ENCODE data around the gene DENND11. TPM values are rescaled to one million over a fixed set of nuclear protein-coding genes. Genes with fewer than 3 reads are reported as not detected.

The DENND11 gene
- total and polyA plus RNA-seq, 10 of the 15 experiments (the other 5 are each of a cell fraction or from before 2014, with no cell fraction given) = 2.7 to 47.0 (median 26.6) TPM

DNA sequence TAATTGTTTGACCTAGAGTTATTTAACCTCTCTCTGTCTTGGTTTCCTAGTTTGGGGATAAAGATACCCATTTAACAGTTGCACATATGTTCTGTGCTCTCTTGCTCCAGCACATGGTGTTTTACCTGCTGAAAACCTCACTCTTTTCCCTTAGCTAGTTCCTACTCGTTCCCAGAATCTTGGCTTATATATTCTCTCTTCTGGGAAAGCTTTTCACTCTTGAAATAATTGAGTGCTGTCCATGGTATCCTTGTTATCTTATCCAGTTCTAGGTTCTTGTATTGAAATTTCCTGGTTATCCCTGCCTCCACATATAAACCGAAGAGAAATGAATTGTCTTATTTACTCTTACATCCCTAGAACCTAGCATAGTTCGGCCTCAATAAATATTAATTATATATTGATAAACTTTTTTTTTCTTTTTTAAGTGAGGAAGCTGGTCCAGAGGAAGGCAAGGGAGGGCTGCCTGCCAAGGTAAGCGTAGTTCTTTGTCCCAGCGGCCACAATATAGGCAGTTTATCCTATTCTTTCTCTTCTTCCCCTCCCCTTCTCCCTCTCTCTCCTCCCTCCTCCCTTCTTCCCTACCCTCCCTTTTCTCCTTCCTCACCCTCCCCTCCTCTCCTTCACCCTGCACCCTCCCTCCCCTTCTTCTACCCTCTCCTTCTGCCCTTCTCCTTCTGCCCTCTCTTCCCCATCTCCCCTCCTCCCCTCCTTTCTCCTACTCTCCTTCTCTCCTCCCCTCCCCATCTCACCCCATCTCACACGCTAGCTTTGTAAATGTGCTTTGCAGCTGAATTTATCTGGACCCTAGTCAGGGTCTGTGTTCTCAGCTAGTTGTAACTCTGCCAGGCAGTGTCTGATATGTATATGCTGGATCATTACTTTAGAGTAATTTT is 14.1 kb upstream of the DENND11 start:
- CTCF ChIA-PET = interaction anchor here (1.0 to 2.5 kb wide), 7 partner anchors 10 to 62 kb away, joined by 3 to 12 read pairs (median 4); partner anchors contain the start of gene SSBP1
- TF ChIP-seq BRCA1 (IDR thresholded peaks at IDR 0.05; ENCODE audit: low read depth, low read length) (no peak), ZNF274 (IDR thresholded peaks at IDR 0.05; ENCODE audit: insufficient read depth, insufficient read length) (no peak), NFIC (IDR thresholded peaks at IDR 0.05; ENCODE audit: low read depth, low read length) (no peak), MTA2 (IDR thresholded peaks at IDR 0.05; ENCODE audit: low read depth) (no peak)
- TF ChIP-seq, protein P1, sequence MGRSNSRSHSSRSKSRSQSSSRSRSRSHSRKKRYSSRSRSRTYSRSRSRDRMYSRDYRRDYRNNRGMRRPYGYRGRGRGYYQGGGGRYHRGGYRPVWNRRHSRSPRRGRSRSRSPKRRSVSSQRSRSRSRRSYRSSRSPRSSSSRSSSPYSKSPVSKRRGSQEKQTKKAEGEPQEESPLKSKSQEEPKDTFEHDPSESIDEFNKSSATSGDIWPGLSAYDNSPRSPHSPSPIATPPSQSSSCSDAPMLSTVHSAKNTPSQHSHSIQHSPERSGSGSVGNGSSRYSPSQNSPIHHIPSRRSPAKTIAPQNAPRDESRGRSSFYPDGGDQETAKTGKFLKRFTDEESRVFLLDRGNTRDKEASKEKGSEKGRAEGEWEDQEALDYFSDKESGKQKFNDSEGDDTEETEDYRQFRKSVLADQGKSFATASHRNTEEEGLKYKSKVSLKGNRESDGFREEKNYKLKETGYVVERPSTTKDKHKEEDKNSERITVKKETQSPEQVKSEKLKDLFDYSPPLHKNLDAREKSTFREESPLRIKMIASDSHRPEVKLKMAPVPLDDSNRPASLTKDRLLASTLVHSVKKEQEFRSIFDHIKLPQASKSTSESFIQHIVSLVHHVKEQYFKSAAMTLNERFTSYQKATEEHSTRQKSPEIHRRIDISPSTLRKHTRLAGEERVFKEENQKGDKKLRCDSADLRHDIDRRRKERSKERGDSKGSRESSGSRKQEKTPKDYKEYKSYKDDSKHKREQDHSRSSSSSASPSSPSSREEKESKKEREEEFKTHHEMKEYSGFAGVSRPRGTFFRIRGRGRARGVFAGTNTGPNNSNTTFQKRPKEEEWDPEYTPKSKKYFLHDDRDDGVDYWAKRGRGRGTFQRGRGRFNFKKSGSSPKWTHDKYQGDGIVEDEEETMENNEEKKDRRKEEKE (IDR thresholded peaks at IDR 0.05) = no peak
- ATAC-seq (no peak), FAIRE-seq (no peak), DNase-seq (ENCODE audit: low read depth, low spot score) (no peak)
- RAD21 ChIA-PET (ENCODE audit: unreplicated experiment) = interaction anchor here (1.2 kb wide), 1 partner anchor 66 kb away, joined by 3 read pairs; no protein-coding TSS in a partner anchor
- Histone ChIP-seq H3K79me2 (ENCODE audit: control insufficient read depth, insufficient read depth, low read length) (no peaks in the 10 kb centered on the region), H3K9me3 (replicated peaks; ENCODE audit: control insufficient read depth, insufficient read depth, low read length) (no peaks in the 10 kb centered on the region), H4K20me1 (ENCODE audit: control insufficient read depth, insufficient read depth) (no peaks in the 10 kb centered on the region), H2AFZ (ENCODE audit: control insufficient read depth, low read depth, low read length) (no peak overlapping the region), H3K4me2 (ENCODE audit: control insufficient read depth, insufficient read depth) (no peak overlapping the region), H3K36me3 (ENCODE audit: control insufficient read depth in 2 of 2, insufficient read depth in 2 of 2, low read length in 1 of 2) (no peaks in the 10 kb centered on the region), H3K4me3 (no peak overlapping the region), H3K9ac (ENCODE audit: control insufficient read depth, insufficient read depth, low read length) (no peak overlapping the region), H3K27ac (ENCODE audit: control insufficient read depth, insufficient read depth) (no peak overlapping the region), H3K27me3 (replicated peaks in 1 of 2; ENCODE audit: control insufficient read depth in 2 of 2, insufficient read depth in 2 of 2, low read length in 1 of 2) (no peaks in the 10 kb centered on the region; a peak in 1 of 4 replicates), H3K4me1 (ENCODE audit: control insufficient read depth, insufficient read depth, low read length) (no peaks in the 10 kb centered on the region)
- WGBS (ENCODE audit: insufficient coverage, insufficient replicate concordance, low lambda C conversion rate, missing lambda C conversion rate) = 48% methylated on average over 6 of the region's 6 CpGs
- in situ Hi-C loops (cut with MboI) = no loop called here
- SMC1A ChIA-PET (ENCODE audit: uncharacterized antibody, unreplicated experiment) = interaction anchor here (0.7 to 2.2 kb wide), 6 partner anchors 8 to 61 kb away, joined by 3 to 5 read pairs (median 3); partner anchors contain the start of gene DENND11
- no TSS peak for BruUV-seq (replicated peaks)
- POLR2A ChIA-PET = interaction anchor here (0.6 kb wide), 1 partner anchor 119 kb away, joined by 5 read pairs; no protein-coding TSS in a partner anchor
- intact Hi-C loops (cut with micrococcal nuclease; ENCODE audit: unreplicated experiment) = no loop called here
